Measurements from ENCODE around the gene CRHR1.

DNA sequence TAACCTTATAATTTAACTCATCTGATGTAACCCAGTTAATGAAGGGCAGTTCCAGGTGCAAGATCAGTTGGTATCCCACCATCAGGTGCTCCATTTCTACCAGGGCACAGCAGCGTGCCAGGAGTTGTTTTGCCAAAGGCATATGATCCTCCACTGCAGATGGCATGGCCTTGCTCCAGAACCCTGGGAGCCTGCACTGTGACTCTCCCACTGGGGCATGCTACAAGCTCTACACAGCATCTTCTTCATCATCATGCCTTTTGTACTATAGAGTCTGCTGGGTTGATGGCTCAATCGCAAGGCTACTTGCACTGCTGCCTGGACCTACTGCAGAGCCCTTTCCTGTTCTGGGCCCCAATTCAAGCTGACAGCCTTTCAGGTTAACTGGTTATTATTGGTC is 98.9 kb downstream of the CRHR1 start:
- TF ChIP-seq, protein P1, sequence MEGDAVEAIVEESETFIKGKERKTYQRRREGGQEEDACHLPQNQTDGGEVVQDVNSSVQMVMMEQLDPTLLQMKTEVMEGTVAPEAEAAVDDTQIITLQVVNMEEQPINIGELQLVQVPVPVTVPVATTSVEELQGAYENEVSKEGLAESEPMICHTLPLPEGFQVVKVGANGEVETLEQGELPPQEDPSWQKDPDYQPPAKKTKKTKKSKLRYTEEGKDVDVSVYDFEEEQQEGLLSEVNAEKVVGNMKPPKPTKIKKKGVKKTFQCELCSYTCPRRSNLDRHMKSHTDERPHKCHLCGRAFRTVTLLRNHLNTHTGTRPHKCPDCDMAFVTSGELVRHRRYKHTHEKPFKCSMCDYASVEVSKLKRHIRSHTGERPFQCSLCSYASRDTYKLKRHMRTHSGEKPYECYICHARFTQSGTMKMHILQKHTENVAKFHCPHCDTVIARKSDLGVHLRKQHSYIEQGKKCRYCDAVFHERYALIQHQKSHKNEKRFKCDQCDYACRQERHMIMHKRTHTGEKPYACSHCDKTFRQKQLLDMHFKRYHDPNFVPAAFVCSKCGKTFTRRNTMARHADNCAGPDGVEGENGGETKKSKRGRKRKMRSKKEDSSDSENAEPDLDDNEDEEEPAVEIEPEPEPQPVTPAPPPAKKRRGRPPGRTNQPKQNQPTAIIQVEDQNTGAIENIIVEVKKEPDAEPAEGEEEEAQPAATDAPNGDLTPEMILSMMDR (optimal IDR thresholded peaks at IDR 0.05 in 1 of 3, IDR thresholded peaks at IDR 0.05 in 1 of 3, conservative IDR thresholded peaks at IDR 0.05 in 1 of 3; ENCODE audit: extremely low read depth in 1 of 3, insufficient read depth in 2 of 3, low read length in 3 of 3) = no peak
- TF ChIP-seq EZH2 (IDR thresholded peaks at IDR 0.05; ENCODE audit: low read length) = no peak

All from keratinocyte (primary cell).